Measurements from ENCODE around the gene NDUFAF2. TPM values are rescaled to one million over a fixed set of nuclear protein-coding genes. Genes with fewer than 3 reads are reported as not detected.
"Not testable (repeated sequence)": the region's sequence is repeated elsewhere in the genome, so short reads cannot be mapped to it uniquely, and the experiment has no call there.

The NDUFAF2 gene
- total and polyA plus RNA-seq, 5 donors from 2014 or later = 11.2 to 37.6 (median 34.6) TPM

- Mint-ChIP-seq H3K27ac (peak overlapping the region in 1 of 3 donors; percentile 12), H3K4me1 (peaks cover 6 to 23% (median 13%) of the 10 kb centered on the region in 4 donors), H3K4me3 (no peak overlapping the region), H3K36me3 (peaks cover 12% of the 10 kb centered on the region), H3K9me3 (peaks cover 0 to 3% (median 0%) of the 10 kb centered on the region in 7 donors), H3K27me3 (no peaks in the 10 kb centered on the region)
- no peak for ATAC-seq (ENCODE audit: low read depth in 2 of 2)
- Histone ChIP-seq H3K27ac (ENCODE audit: insufficient read depth, low read length, poor library complexity, severe bottlenecking) (no peak overlapping the region), H3K4me1 (ENCODE audit: control insufficient read depth, insufficient read depth, low read length, poor library complexity, severe bottlenecking) (no peaks in the 10 kb centered on the region), H3K4me3 (ENCODE audit: low read depth, low read length) (no peak overlapping the region), H3K9me3 (ENCODE audit: control insufficient read depth in 2 of 2, low read length in 2 of 2) (no peaks in the 10 kb centered on the region), H3K27me3 (ENCODE audit: control insufficient read depth, insufficient read depth, low read length) (no peaks in the 10 kb centered on the region), H3K36me3 (ENCODE audit: control insufficient read depth, insufficient read depth, low read length) (no peaks in the 10 kb centered on the region)
- no peak for DNase-seq
These were observed 78.1 kb downstream of the NDUFAF2 start for GRCh38 chr5:61023131-61023530.

GRCh38 chr5:61026004-61026403 lies 81.0 kb downstream of the NDUFAF2 start:
- no peak for ATAC-seq (ENCODE audit: low read depth in 2 of 2)

GRCh38 chr5:61028382-61028781 lies 83.4 kb downstream of the NDUFAF2 start:
- Histone ChIP-seq H3K9me3 (ENCODE audit: control insufficient read depth in 2 of 2, low read length in 2 of 2) (no peaks in the 10 kb centered on the region), H3K4me3 (ENCODE audit: low read depth, low read length) (no peak overlapping the region), H3K27me3 (ENCODE audit: control insufficient read depth, insufficient read depth, low read length) (no peaks in the 10 kb centered on the region), H3K27ac (ENCODE audit: insufficient read depth, low read length, poor library complexity, severe bottlenecking) (no peak overlapping the region), H3K36me3 (ENCODE audit: control insufficient read depth, insufficient read depth, low read length) (no peaks in the 10 kb centered on the region), H3K4me1 (ENCODE audit: control insufficient read depth, insufficient read depth, low read length, poor library complexity, severe bottlenecking) (no peaks in the 10 kb centered on the region)
- H3K9me3 Mint-ChIP-seq = peaks cover 0 to 8% (median 0%) of the 10 kb centered on the region in 7 donors
- H3K27me3 Mint-ChIP-seq = no peaks in the 10 kb centered on the region
- H3K4me1 Mint-ChIP-seq = peaks cover 5 to 15% (median 13%) of the 10 kb centered on the region in 4 donors
- H3K36me3 Mint-ChIP-seq = peaks cover 6% of the 10 kb centered on the region
- DNase-seq (no peak), ATAC-seq (ENCODE audit: low read depth in 2 of 2) (no peak)
- H3K4me3 Mint-ChIP-seq = no peak overlapping the region
- H3K27ac Mint-ChIP-seq = no peak overlapping the region

More at GRCh38 chr5:61026004-61026403, 81.0 kb downstream of the NDUFAF2 start:
- Mint-ChIP-seq H3K4me1 (peaks cover 6 to 25% (median 15%) of the 10 kb centered on the region in 4 donors), H3K36me3 (peaks cover 14% of the 10 kb centered on the region), H3K4me3 (no peak overlapping the region), H3K9me3 (peaks cover 0 to 3% (median 0%) of the 10 kb centered on the region in 7 donors), H3K27ac (no peak overlapping the region), H3K27me3 (no peaks in the 10 kb centered on the region)
- H3K27ac ChIP-seq (ENCODE audit: insufficient read depth, low read length, poor library complexity, severe bottlenecking) = no peak overlapping the region
- H3K36me3 ChIP-seq (ENCODE audit: control insufficient read depth, insufficient read depth, low read length) = no peaks in the 10 kb centered on the region
- DNase-seq = no peak
- H3K4me3 ChIP-seq (ENCODE audit: low read depth, low read length) = no peak overlapping the region
- no peaks in the 10 kb centered on the region for H3K4me1 ChIP-seq (ENCODE audit: control insufficient read depth, insufficient read depth, low read length, poor library complexity, severe bottlenecking)
- H3K9me3 ChIP-seq (ENCODE audit: control insufficient read depth in 2 of 2, low read length in 2 of 2) = no peaks in the 10 kb centered on the region
- H3K27me3 ChIP-seq (ENCODE audit: control insufficient read depth, insufficient read depth, low read length) = no peaks in the 10 kb centered on the region

GRCh38 chr5:61029456-61030162 lies 84.6 kb downstream of the NDUFAF2 start:
- no peak for DNase-seq
- Mint-ChIP-seq H3K27me3 (no peaks in the 10 kb centered on the region), H3K9me3 (peaks cover 0 to 8% (median 0%) of the 10 kb centered on the region in 7 donors), H3K36me3 (peaks cover 6% of the 10 kb centered on the region), H3K4me3 (no peak overlapping the region), H3K27ac (no peak overlapping the region), H3K4me1 (peaks cover 0 to 16% (median 11%) of the 10 kb centered on the region in 4 donors)
- Histone ChIP-seq H3K9me3 (ENCODE audit: control insufficient read depth in 2 of 2, low read length in 2 of 2) (no peaks in the 10 kb centered on the region), H3K4me3 (ENCODE audit: low read depth, low read length) (no peak overlapping the region), H3K27me3 (ENCODE audit: control insufficient read depth, insufficient read depth, low read length) (no peaks in the 10 kb centered on the region), H3K4me1 (ENCODE audit: control insufficient read depth, insufficient read depth, low read length, poor library complexity, severe bottlenecking) (no peaks in the 10 kb centered on the region), H3K36me3 (ENCODE audit: control insufficient read depth, insufficient read depth, low read length) (no peaks in the 10 kb centered on the region), H3K27ac (ENCODE audit: insufficient read depth, low read length, poor library complexity, severe bottlenecking) (no peak overlapping the region)
- ATAC-seq (ENCODE audit: low read depth in 2 of 2) = no peak

- Histone ChIP-seq H3K4me1 (ENCODE audit: control insufficient read depth, insufficient read depth, low read length, poor library complexity, severe bottlenecking) (no peaks in the 10 kb centered on the region), H3K4me3 (ENCODE audit: low read depth, low read length) (no peak overlapping the region), H3K27me3 (ENCODE audit: control insufficient read depth, insufficient read depth, low read length) (no peaks in the 10 kb centered on the region), H3K36me3 (ENCODE audit: control insufficient read depth, insufficient read depth, low read length) (no peaks in the 10 kb centered on the region), H3K9me3 (ENCODE audit: control insufficient read depth in 2 of 2, low read length in 2 of 2) (no peaks in the 10 kb centered on the region), H3K27ac (ENCODE audit: insufficient read depth, low read length, poor library complexity, severe bottlenecking) (no peak overlapping the region)
- Mint-ChIP-seq H3K27ac (no peak overlapping the region), H3K9me3 (peaks cover 0 to 8% (median 0%) of the 10 kb centered on the region in 7 donors), H3K4me1 (peaks cover 0 to 16% (median 11%) of the 10 kb centered on the region in 4 donors), H3K4me3 (no peak overlapping the region), H3K36me3 (peaks cover 6% of the 10 kb centered on the region), H3K27me3 (no peaks in the 10 kb centered on the region)
- no peak for DNase-seq
- ATAC-seq (ENCODE audit: low read depth in 2 of 2) = no peak
These were observed 85.1 kb downstream of the NDUFAF2 start for GRCh38 chr5:61030163-61030482.

- H3K4me3 Mint-ChIP-seq; H3K27ac ChIP-seq (ENCODE audit: insufficient read depth, low read length, poor library complexity, severe bottlenecking); H3K27me3 Mint-ChIP-seq; H3K27ac Mint-ChIP-seq; H3K9me3 Mint-ChIP-seq; H3K27me3 ChIP-seq (ENCODE audit: control insufficient read depth, insufficient read depth, low read length); DNase-seq; H3K4me1 ChIP-seq (ENCODE audit: control insufficient read depth, insufficient read depth, low read length, poor library complexity, severe bottlenecking); H3K36me3 Mint-ChIP-seq; ATAC-seq (ENCODE audit: low read depth in 2 of 2); H3K36me3 ChIP-seq (ENCODE audit: control insufficient read depth, insufficient read depth, low read length); H3K9me3 ChIP-seq (ENCODE audit: control insufficient read depth in 2 of 2, low read length in 2 of 2); H3K4me3 ChIP-seq (ENCODE audit: low read depth, low read length): not testable (repeated sequence)
- H3K4me1 Mint-ChIP-seq = peaks cover 0 to 15% (median 11%) of the 10 kb centered on the region in 4 donors
These were observed 86.3 kb downstream of the NDUFAF2 start for GRCh38 chr5:61031301-61031700.

GRCh38 chr5:61044545-61044944 lies 99.5 kb downstream of the NDUFAF2 start:
- no peak overlapping the region for H3K4me3 ChIP-seq (ENCODE audit: low read depth, low read length)
- Mint-ChIP-seq H3K4me1 (peaks cover 2 to 13% (median 4%) of the 10 kb centered on the region in 4 donors), H3K4me3 (no peak overlapping the region), H3K36me3 (peaks cover 17% of the 10 kb centered on the region), H3K27ac (no peak overlapping the region), H3K9me3 (peaks cover 0 to 3% (median 0%) of the 10 kb centered on the region in 7 donors), H3K27me3 (no peaks in the 10 kb centered on the region)
- H3K4me1 ChIP-seq (ENCODE audit: control insufficient read depth, insufficient read depth, low read length, poor library complexity, severe bottlenecking) = no peaks in the 10 kb centered on the region
- H3K27me3 ChIP-seq (ENCODE audit: control insufficient read depth, insufficient read depth, low read length) = no peaks in the 10 kb centered on the region
- no peak for ATAC-seq (ENCODE audit: low read depth in 2 of 2)
- H3K27ac ChIP-seq (ENCODE audit: insufficient read depth, low read length, poor library complexity, severe bottlenecking) = no peak overlapping the region
- H3K36me3 ChIP-seq (ENCODE audit: control insufficient read depth, insufficient read depth, low read length) = no peaks in the 10 kb centered on the region
- H3K9me3 ChIP-seq (ENCODE audit: control insufficient read depth in 2 of 2, low read length in 2 of 2) = no peaks in the 10 kb centered on the region
- DNase-seq = no peak

- no peak for DNase-seq
- Histone ChIP-seq H3K4me1 (ENCODE audit: control insufficient read depth, insufficient read depth, low read length, poor library complexity, severe bottlenecking) (no peaks in the 10 kb centered on the region), H3K9me3 (ENCODE audit: control insufficient read depth in 2 of 2, low read length in 2 of 2) (no peaks in the 10 kb centered on the region), H3K4me3 (ENCODE audit: low read depth, low read length) (no peak overlapping the region), H3K36me3 (ENCODE audit: control insufficient read depth, insufficient read depth, low read length) (no peaks in the 10 kb centered on the region), H3K27me3 (ENCODE audit: control insufficient read depth, insufficient read depth, low read length) (no peaks in the 10 kb centered on the region), H3K27ac (ENCODE audit: insufficient read depth, low read length, poor library complexity, severe bottlenecking) (no peak overlapping the region)
- peaks cover 0 to 4% (median 0%) of the 10 kb centered on the region in 7 donors for H3K9me3 Mint-ChIP-seq
- H3K36me3 Mint-ChIP-seq = peaks cover 18% of the 10 kb centered on the region
- no peak overlapping the region for H3K4me3 Mint-ChIP-seq
- peaks cover 2 to 8% (median 4%) of the 10 kb centered on the region in 4 donors for H3K4me1 Mint-ChIP-seq
- H3K27ac Mint-ChIP-seq = no peak overlapping the region
- no peaks in the 10 kb centered on the region for H3K27me3 Mint-ChIP-seq
- no peak for ATAC-seq (ENCODE audit: low read depth in 2 of 2)
These were observed 102.3 kb downstream of the NDUFAF2 start for GRCh38 chr5:61047346-61047745.
